CD4-positive, alpha-beta T cell (primary cell): ENCODE results near the gene ABCA2. TPM values are rescaled to one million over a fixed set of nuclear protein-coding genes. Genes with fewer than 3 reads are reported as not detected.

Experiments used
- ATAC-seq: fragments of 200-7000 bp; cut with Tn5 transposase; one replicate; pipeline ENCODE4 v1.10.0; 2022; ENCODE audit warnings: mild to moderate bottlenecking; ENCODE audit not compliant: poor library complexity
- CTCF ChIA-PET: fragments of 350-600 bp; sonication (Branson Sonifier 250); formaldehyde crosslinking; loops from one replicate; lab custom pipeline; 2021; ENCODE audit warnings: antibody characterized with exemption, inconsistent platforms; lab: Charles Lee
- POLR2A ChIA-PET: fragments of 350-600 bp; sonication (Branson Sonifier 250); formaldehyde crosslinking; loops from one replicate; lab custom pipeline; 2021; ENCODE audit warnings: antibody characterized with exemption, inconsistent platforms; lab: Charles Lee
- DNase-seq, 14 experiments: peaks; one replicate each; pipeline ENCODE4 v3.0.0-alpha.2; 2013 to 2020; ENCODE audit warnings: mixed read lengths in 2 of 14
- H3K27ac ChIP-seq, 2 donors: one replicate each; pipeline versions ENCODE4 v1.5.1 to v1.7.0; 2013; ENCODE audit warnings: low read length in 2 of 2, low read depth in 1 of 2, mild to moderate bottlenecking in 1 of 2
- H3K27me3 ChIP-seq, 2 experiments: 1 replicate in 1 of 2; 2 replicates in 1 of 2; pipeline versions ENCODE4 v1.6.1 to v1.7.0; 2013; ENCODE audit warnings: low read length in 2 of 2, control low read depth in 1 of 2, mild to moderate bottlenecking in 1 of 2, moderate library complexity in 1 of 2; ENCODE audit not compliant: insufficient read depth in 2 of 2, control insufficient read depth in 1 of 2
- H3K36me3 ChIP-seq: one replicate; pipeline ENCODE4 v1.6.1; 2013; ENCODE audit warnings: low read length, control low read depth; ENCODE audit not compliant: insufficient read depth
- H3K4me1 ChIP-seq: one replicate; pipeline ENCODE4 v1.6.1; 2013; ENCODE audit warnings: low read length, control low read depth; ENCODE audit not compliant: insufficient read depth
- H3K4me3 ChIP-seq: one replicate; pipeline ENCODE4 v1.5.1; 2013; ENCODE audit warnings: mild to moderate bottlenecking, low read length, moderate library complexity
- H3K9me3 ChIP-seq, 2 experiments: 1 replicate in 1 of 2; 2 replicates in 1 of 2; pipeline versions ENCODE4 v1.6.1 to v1.7.0; 2013; ENCODE audit warnings: low read length in 2 of 2, mild to moderate bottlenecking in 2 of 2, control low read depth in 1 of 2, moderate library complexity in 1 of 2; ENCODE audit not compliant: control insufficient read depth in 1 of 2, insufficient read depth in 1 of 2
- H3K27ac Mint-ChIP-seq: one replicate; pipeline ENCODE4 v1.8.0; 2020; ENCODE audit warnings: mixed read lengths
- H3K27me3 Mint-ChIP-seq: one replicate; pipeline ENCODE4 v1.8.0; 2021; ENCODE audit warnings: mixed read lengths
- H3K36me3 Mint-ChIP-seq: one replicate; pipeline ENCODE4 v1.8.0; 2021; ENCODE audit warnings: low read depth, mixed read lengths
- H3K4me1 Mint-ChIP-seq: one replicate; pipeline ENCODE4 v1.8.0; 2021; ENCODE audit warnings: low read depth, mixed read lengths
- H3K4me3 Mint-ChIP-seq: one replicate; pipeline ENCODE4 v1.8.0; 2020; ENCODE audit warnings: mild to moderate bottlenecking, mixed read lengths
- H3K9me3 Mint-ChIP-seq: one replicate; pipeline ENCODE4 v1.8.0; 2020; ENCODE audit warnings: mixed read lengths
- CTCF ChIP-seq: fragments of 200-600 bp; IDR thresholded peaks from one replicate; pipeline ENCODE4 v1.8.0; 2022; ENCODE audit warnings: antibody characterized with exemption, mild to moderate bottlenecking
- intact Hi-C, 2 experiments: fragments of 100-400 bp; cut with DNase I in 1 of 2; cut with micrococcal nuclease in 1 of 2; formaldehyde crosslinking; loops; one replicate each; pipeline versions ENCODE4 v1.15.1 to v1.9.0; 2023 to 2025; cut with DNase I, micrococcal nuclease
- total RNA-seq, 174 experiments: library from RNA in 2 of 174; stranded (reverse) in 2 of 174; gene quantifications; one replicate each; pipeline ENCODE4 v1.2.3 and lab custom pipeline; 2021 to 2026

The ABCA2 gene
- total RNA-seq, 2 experiments from 2014 or later, result 80.1 to 86.8 TPM

- Mint-ChIP-seq H3K9me3 (no peaks in the 10 kb centered on the region), H3K4me3 (no peak overlapping the region), H3K36me3 (peaks cover 5% of the 10 kb centered on the region), H3K27ac (no peak overlapping the region), H3K27me3 (no peaks in the 10 kb centered on the region), H3K4me1 (peaks cover 2% of the 10 kb centered on the region)
- peaks cover 49% of the 10 kb centered on the region for H3K36me3 ChIP-seq
- intact Hi-C loops, result no loop called here
- H3K27ac ChIP-seq, result no peak overlapping the region
- H3K9me3 ChIP-seq, result no peaks in the 10 kb centered on the region
- no peaks in the 10 kb centered on the region for H3K27me3 ChIP-seq
- H3K4me3 ChIP-seq, result no peak overlapping the region
- no peak for ATAC-seq
- H3K4me1 ChIP-seq, result peaks cover 6% of the 10 kb centered on the region
- no peak for TF ChIP-seq CTCF
- POLR2A ChIA-PET, result no interaction called here
- DNase-seq, result no peak
- CTCF ChIA-PET, result no interaction called here
Observed at GRCh38 chr9:137017071-137017470, 11.0 kb downstream of the ABCA2 start.

- no peak for TF ChIP-seq CTCF
- H3K27ac ChIP-seq, result no peak overlapping the region
- ATAC-seq, result no peak
- ChIA-PET CTCF (no interaction called here), POLR2A (no interaction called here)
- no peak overlapping the region for H3K27ac Mint-ChIP-seq
- peaks cover under 1% of the 10 kb centered on the region for H3K4me1 ChIP-seq
- H3K9me3 Mint-ChIP-seq, result no peaks in the 10 kb centered on the region
- intact Hi-C loops, result no loop called here
- peaks cover 52% of the 10 kb centered on the region for H3K36me3 ChIP-seq
- no peak overlapping the region for H3K4me3 Mint-ChIP-seq
- DNase-seq, result no peak
- H3K4me3 ChIP-seq, result no peak overlapping the region
- H3K27me3 Mint-ChIP-seq, result no peaks in the 10 kb centered on the region
- no peaks in the 10 kb centered on the region for H3K27me3 ChIP-seq
- H3K36me3 Mint-ChIP-seq, result peaks cover 7% of the 10 kb centered on the region
- no peaks in the 10 kb centered on the region for H3K9me3 ChIP-seq
- H3K4me1 Mint-ChIP-seq, result no peaks in the 10 kb centered on the region
Observed at GRCh38 chr9:137016436-137016835, 11.6 kb downstream of the ABCA2 start.

GRCh38 chr9:137015976-137016375 is 12.1 kb downstream of the ABCA2 start:
- intact Hi-C loops, result no loop called here
- H3K4me3 Mint-ChIP-seq, result no peak overlapping the region
- POLR2A ChIA-PET, result no interaction called here

More at GRCh38 chr9:137015976-137016375, 12.1 kb downstream of the ABCA2 start:
- no peak for ATAC-seq
- Histone ChIP-seq H3K4me1 (no peaks in the 10 kb centered on the region), H3K4me3 (no peak overlapping the region), H3K27me3 (no peaks in the 10 kb centered on the region), H3K27ac (no peak overlapping the region), H3K36me3 (peaks cover 56% of the 10 kb centered on the region), H3K9me3 (no peaks in the 10 kb centered on the region)
- no peak for TF ChIP-seq CTCF
- Mint-ChIP-seq H3K9me3 (no peaks in the 10 kb centered on the region), H3K4me1 (no peaks in the 10 kb centered on the region), H3K36me3 (peaks cover 11% of the 10 kb centered on the region), H3K27ac (no peak overlapping the region), H3K27me3 (no peaks in the 10 kb centered on the region)
- DNase-seq, result no peak
- CTCF ChIA-PET, result no interaction called here
